ENCODE measurements around the gene SCFD2. TPM values are rescaled to one million over a fixed set of nuclear protein-coding genes. Genes with fewer than 3 reads are reported as not detected.

Gene SCFD2
- total RNA-seq, 1 donor from 2014 or later = 14.3 TPM

- no peak overlapping the region for H3K4me3 ChIP-seq
- H3K27ac ChIP-seq = no peak overlapping the region
- intact Hi-C loops (cut with DNase I) = no loop called here
- DNase-seq (no peak), ATAC-seq (no peak)
- H3K27me3 ChIP-seq = no peaks in the 10 kb centered on the region
- no peaks in the 10 kb centered on the region for H3K9me3 ChIP-seq
- no peaks in the 10 kb centered on the region for H3K4me1 ChIP-seq
- no peaks in the 10 kb centered on the region for H3K36me3 ChIP-seq
- no peak for TF ChIP-seq CTCF (IDR thresholded peaks at IDR 0.05)
Measured at GRCh38 chr4:52945982-52946381, 419.9 kb downstream of the SCFD2 start.

- intact Hi-C loops (cut with DNase I) = no loop called here
- Histone ChIP-seq H3K4me3 (no peak overlapping the region), H3K9me3 (no peaks in the 10 kb centered on the region), H3K27me3 (no peaks in the 10 kb centered on the region), H3K4me1 (no peaks in the 10 kb centered on the region), H3K27ac (no peak overlapping the region), H3K36me3 (no peaks in the 10 kb centered on the region)
- DNase-seq = no peak
- TF ChIP-seq CTCF (IDR thresholded peaks at IDR 0.05) = no peak
- ATAC-seq = no peak
Measured at GRCh38 chr4:52945326-52945898, 420.4 kb downstream of the SCFD2 start.

DNA sequence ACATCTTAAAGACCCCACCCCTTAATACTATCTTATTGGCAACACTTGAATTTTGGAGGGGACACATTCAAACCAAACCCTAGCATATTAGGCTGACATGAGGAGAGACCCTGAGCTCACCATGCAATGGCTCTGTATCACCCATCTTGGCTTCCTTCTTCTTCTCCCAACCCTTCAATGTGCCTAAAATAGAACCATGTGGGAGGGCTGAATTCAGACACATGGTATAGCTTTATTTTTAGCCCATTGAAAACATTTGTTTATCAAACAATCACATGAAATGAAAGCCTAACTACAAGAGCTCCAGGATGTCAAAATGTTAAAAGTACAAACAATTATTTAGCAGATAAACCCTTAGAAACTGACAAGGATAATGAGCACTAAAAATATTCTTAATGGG lies 422.2 kb downstream of the SCFD2 start:
- no peak for ATAC-seq
- no peak for DNase-seq
- intact Hi-C loops (cut with DNase I) = no loop called here
- no peak overlapping the region for H3K4me3 ChIP-seq
- H3K27ac ChIP-seq = no peak overlapping the region
- TF ChIP-seq CTCF (IDR thresholded peaks at IDR 0.05) = no peak
- no peaks in the 10 kb centered on the region for H3K27me3 ChIP-seq
- no peaks in the 10 kb centered on the region for H3K9me3 ChIP-seq
- H3K36me3 ChIP-seq = no peaks in the 10 kb centered on the region
- no peaks in the 10 kb centered on the region for H3K4me1 ChIP-seq

GRCh38 chr4:52942936-52943335 lies 422.9 kb downstream of the SCFD2 start:
- no peaks in the 10 kb centered on the region for H3K4me1 ChIP-seq
- no peak overlapping the region for H3K4me3 ChIP-seq
- H3K9me3 ChIP-seq = no peaks in the 10 kb centered on the region
- H3K27me3 ChIP-seq = no peaks in the 10 kb centered on the region
- H3K36me3 ChIP-seq = no peaks in the 10 kb centered on the region
- no peak for TF ChIP-seq CTCF (IDR thresholded peaks at IDR 0.05)
- no peak overlapping the region for H3K27ac ChIP-seq
- no peak for DNase-seq
- intact Hi-C loops (cut with DNase I) = no loop called here
- no peak for ATAC-seq

DNA sequence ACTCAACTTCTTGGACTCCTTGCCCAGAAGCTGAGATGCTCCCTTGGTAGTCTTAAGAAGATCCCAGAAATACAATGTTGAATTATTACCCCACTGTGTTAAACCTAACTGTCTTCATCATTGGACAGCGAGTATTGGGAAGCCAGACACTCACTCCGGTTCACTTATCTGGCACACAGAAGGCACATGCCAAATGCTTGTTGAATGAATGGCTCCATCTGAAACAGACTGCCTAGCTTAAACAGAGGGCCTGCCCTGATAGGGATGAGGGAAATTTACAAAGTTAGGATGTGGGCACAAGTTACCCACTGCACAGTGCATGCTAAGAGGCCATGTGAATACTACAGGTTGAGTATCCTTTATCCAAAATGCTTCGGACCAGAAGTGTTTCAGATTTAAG lies 424.4 kb downstream of the SCFD2 start:
- H3K27ac ChIP-seq = no peak overlapping the region
- no peak for ATAC-seq
- intact Hi-C loops (cut with DNase I) = no loop called here

More for the DNA sequence above, 424.4 kb downstream of the SCFD2 start:
- Histone ChIP-seq H3K4me1 (no peaks in the 10 kb centered on the region), H3K4me3 (no peak overlapping the region), H3K27me3 (no peaks in the 10 kb centered on the region), H3K36me3 (no peaks in the 10 kb centered on the region), H3K9me3 (no peaks in the 10 kb centered on the region)
- no peak for TF ChIP-seq CTCF (IDR thresholded peaks at IDR 0.05)
- DNase-seq = no peak
